GM10248 (cell line): ENCODE results near the gene KCNJ18.
"Not testable (repeated sequence)": the region's sequence is repeated elsewhere in the genome, so short reads cannot be mapped to it uniquely, and the experiment has no call there.

Source experiments
- CTCF ChIA-PET: fragments of 300-600 bp; sonication (Branson Sonifier 250); formaldehyde crosslinking; extraction: SDS; loops from one replicate; lab custom pipeline; 2021; ENCODE audit warnings: antibody characterized with exemption; lab: Yijun Ruan, JAX
- POLR2A ChIA-PET: fragments of 350-650 bp; sonication (Branson Sonifier 250); formaldehyde crosslinking; extraction: SDS; loops from one replicate; lab custom pipeline; 2020; ENCODE audit warnings: antibody characterized with exemption; lab: Yijun Ruan, JAX
- DNase-seq: peaks from one replicate; pipeline ENCODE4 v3.0.0; 2012; ENCODE audit errors: extremely low spot score
- TF ChIP-seq, protein P1 (sequence below): IDR thresholded peaks from 2 replicates; pipeline ENCODE4 v1.5.1; 2012; ENCODE audit warnings: mild to moderate bottlenecking, low read depth; ENCODE audit errors: extremely low read depth, missing control alignments, control extremely low read depth

KCNJ18 gene

GRCh38 chr17:21684384-21684783 lies 7.9 kb upstream of the KCNJ18 start:
- DNase-seq, POLR2A ChIA-PET, CTCF ChIA-PET: not testable (repeated sequence)

DNA sequence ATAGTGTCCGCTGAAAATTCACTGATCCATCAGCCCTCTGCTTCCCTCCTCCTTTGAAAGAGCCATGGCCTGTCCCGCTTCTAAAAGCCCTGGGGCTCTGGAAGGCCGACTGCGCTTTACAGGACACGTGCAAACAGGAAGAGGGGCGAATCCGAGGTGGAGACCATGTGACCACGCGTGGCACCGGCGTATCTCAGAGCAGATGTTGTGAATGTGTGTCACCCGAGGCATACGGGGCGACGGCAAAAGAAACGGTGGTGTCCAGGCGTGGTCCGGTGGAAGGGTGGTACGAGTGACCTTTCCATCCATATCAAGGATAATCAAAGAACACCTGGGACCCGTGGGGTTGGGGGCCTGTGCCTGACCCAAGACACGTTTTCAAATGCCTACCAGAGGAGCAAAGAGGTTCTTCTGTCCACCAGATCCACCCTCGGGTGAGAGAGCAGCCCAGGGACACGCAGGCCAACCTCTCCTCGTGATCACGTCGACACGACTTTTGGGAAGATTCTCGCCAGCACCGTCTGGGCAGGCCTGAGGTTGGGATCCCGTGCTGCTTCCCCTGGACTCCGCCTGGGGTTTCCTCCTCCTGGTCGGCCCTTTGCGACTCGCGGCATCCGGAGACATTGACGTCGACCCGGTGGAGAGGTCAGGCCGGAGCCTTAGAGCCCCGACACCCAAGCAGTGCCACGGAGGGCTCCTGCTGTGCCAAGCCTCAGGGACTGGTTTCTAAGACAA lies 7.1 kb upstream of the KCNJ18 start:
- DNase-seq, CTCF ChIA-PET, POLR2A ChIA-PET: not testable (repeated sequence)

DNA sequence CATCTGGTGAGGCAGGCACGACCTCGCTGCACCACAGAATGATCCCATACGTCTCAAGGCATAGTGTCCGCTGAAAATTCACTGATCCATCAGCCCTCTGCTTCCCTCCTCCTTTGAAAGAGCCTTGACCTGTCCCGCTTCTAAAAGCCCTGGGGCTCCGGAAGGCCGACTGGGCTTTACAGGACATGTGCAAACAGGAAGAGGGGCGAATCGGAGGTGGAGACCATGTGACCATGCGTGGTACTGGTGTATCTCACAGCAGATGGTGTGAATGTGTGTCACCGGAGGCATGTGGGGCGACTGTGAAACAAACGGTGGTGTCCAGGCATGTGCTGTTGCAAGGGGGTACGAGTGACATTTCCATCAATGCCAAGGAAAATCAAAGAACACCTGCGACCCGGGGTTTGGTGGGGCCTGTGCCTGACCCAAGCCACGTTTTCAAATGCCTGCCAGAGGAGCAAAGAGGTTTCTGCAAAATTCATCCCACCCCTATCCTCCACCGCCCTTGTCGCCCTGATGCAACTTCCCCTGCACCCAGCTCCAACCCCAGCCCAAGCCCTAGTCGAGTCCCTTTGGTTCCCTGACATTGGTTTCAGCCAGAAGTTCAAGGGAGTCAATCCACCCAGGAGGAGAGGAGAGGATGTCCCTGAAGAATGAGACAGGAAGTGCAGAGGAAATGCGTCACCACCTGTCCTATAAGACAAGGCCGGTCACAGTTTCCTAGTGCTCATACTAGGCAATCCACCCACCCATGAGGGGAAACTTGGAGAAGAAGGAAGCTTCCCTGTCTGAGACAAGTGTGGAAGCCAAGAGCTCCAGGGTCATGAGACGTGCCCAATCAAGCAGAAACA lies 5.9 kb upstream of the KCNJ18 start:
- no peak for DNase-seq
- TF ChIP-seq, protein P1, sequence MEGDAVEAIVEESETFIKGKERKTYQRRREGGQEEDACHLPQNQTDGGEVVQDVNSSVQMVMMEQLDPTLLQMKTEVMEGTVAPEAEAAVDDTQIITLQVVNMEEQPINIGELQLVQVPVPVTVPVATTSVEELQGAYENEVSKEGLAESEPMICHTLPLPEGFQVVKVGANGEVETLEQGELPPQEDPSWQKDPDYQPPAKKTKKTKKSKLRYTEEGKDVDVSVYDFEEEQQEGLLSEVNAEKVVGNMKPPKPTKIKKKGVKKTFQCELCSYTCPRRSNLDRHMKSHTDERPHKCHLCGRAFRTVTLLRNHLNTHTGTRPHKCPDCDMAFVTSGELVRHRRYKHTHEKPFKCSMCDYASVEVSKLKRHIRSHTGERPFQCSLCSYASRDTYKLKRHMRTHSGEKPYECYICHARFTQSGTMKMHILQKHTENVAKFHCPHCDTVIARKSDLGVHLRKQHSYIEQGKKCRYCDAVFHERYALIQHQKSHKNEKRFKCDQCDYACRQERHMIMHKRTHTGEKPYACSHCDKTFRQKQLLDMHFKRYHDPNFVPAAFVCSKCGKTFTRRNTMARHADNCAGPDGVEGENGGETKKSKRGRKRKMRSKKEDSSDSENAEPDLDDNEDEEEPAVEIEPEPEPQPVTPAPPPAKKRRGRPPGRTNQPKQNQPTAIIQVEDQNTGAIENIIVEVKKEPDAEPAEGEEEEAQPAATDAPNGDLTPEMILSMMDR: no peak
- POLR2A ChIA-PET: no interaction called here
- CTCF ChIA-PET: no interaction called here

GRCh38 chr17:21687136-21687953 lies 5.0 kb upstream of the KCNJ18 start:
- CTCF ChIA-PET: no interaction called here
- POLR2A ChIA-PET: no interaction called here
- DNase-seq: no peak
- TF ChIP-seq, protein P1: no peak

GRCh38 chr17:21688293-21688949 lies 3.9 kb upstream of the KCNJ18 start:
- ChIA-PET POLR2A (no interaction called here), CTCF (no interaction called here)
- no peak for DNase-seq
- TF ChIP-seq, protein P1: no peak

DNA sequence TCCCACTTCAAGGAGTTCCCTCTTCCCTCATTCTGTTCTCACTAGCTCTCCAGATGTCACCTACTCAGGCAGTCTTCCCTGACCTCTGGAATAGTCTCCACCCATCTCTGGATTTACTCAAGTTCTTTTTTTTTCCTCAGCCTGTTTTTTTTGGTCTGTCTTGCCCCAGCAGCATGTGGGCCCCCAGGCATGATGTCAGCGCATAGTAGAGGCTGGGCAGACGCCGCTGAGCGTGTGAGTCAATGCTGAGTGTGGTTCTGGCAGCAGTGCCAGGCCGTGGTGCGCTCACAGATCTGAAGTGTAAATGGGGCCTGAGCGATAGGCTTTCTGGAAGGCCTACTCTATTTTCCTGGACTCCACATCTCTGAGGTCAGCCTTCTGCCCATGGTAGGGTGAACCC lies 2.7 kb upstream of the KCNJ18 start:
- ChIA-PET POLR2A (no interaction called here), CTCF (no interaction called here)
- DNase-seq: no peak
- TF ChIP-seq, protein P1: no peak

- POLR2A ChIA-PET, CTCF ChIA-PET, DNase-seq: not testable (repeated sequence)
Measured at GRCh38 chr17:21690811-21691210, 1.5 kb upstream of the KCNJ18 start.

- CTCF ChIA-PET, POLR2A ChIA-PET, DNase-seq: not testable (repeated sequence)
Measured at GRCh38 chr17:21691481-21691880, 842 bp upstream of the KCNJ18 start.

DNA sequence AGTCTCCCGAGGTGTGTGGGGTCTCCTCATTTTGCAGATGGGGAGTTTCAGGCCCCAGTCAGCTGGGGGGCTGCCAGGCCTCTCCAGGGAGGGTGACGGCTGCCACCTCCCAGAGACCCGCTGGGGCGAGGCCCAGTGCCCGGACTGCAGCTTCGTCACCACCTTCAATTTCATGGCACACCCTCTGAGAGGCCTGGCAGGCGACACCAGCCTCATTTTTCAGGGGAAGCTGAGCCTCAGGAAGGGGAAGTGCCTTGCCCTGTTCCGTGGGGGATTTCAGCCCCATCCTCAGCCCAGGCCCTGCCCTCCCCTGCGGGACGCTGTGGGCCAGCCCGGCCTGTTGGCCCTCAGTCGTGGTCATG lies 362 bp downstream of the KCNJ18 start:
- CTCF ChIA-PET, POLR2A ChIA-PET, DNase-seq: not testable (repeated sequence)

- POLR2A ChIA-PET, DNase-seq, CTCF ChIA-PET: not testable (repeated sequence)
Measured at GRCh38 chr17:21693391-21693796, 1.1 kb downstream of the KCNJ18 start.

- DNase-seq, CTCF ChIA-PET, POLR2A ChIA-PET: not testable (repeated sequence)
Measured at GRCh38 chr17:21693937-21694336, 1.6 kb downstream of the KCNJ18 start.

DNA sequence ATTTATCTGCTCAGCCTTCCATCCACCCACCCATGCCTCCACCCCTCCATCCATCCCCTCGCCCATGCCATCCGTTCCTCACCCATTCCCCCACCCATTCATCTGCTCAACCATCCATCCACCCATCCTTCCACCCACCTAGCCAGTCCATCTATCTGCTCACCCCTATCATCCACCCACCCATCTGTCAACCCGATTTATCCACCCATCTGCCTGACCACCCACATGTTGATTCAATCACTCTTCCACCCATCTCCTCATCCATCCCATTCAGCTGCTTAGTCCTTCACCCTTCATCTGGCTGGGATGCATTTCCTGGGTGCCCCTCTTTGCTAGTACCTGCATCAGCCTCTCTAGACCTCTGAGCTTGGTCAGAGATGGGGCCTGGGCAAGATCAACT lies 3.9 kb downstream of the KCNJ18 start:
- DNase-seq, POLR2A ChIA-PET, CTCF ChIA-PET: not testable (repeated sequence)
